Natural killer cell (primary cell): ENCODE results near the gene PCSK5. TPM values are rescaled to one million over a fixed set of nuclear protein-coding genes. Genes with fewer than 3 reads are reported as not detected.

Experiments
- ATAC-seq, 3 donors: fragments of 150-1000 bp in 2 of 3; fragments of 200-7000 bp in 1 of 3; cut with Tn5 transposase; 1 replicate in 1 of 3; 2 replicates in 2 of 3; pipeline ENCODE4 v1.10.0; 2021; ENCODE audit warnings: mild to moderate bottlenecking in 2 of 3, moderate library complexity in 2 of 3
- DNase-seq, 2 donors: peaks; one replicate each; pipeline versions ENCODE4 v3.0.0 to v3.0.0-alpha.2; 2013 to 2021; ENCODE audit warnings: mixed read lengths in 1 of 2
- H3K27ac ChIP-seq: one replicate; pipeline ENCODE4 v1.5.1; 2013; ENCODE audit warnings: mild to moderate bottlenecking, low read length
- H3K27me3 ChIP-seq: one replicate; pipeline ENCODE4 v1.6.1; 2013; ENCODE audit warnings: low read length; ENCODE audit not compliant: control insufficient read depth, insufficient read depth
- H3K36me3 ChIP-seq: one replicate; pipeline ENCODE4 v1.6.1; 2013; ENCODE audit warnings: low read length; ENCODE audit not compliant: control insufficient read depth, insufficient read depth
- H3K4me1 ChIP-seq: one replicate; pipeline ENCODE4 v1.6.1; 2013; ENCODE audit warnings: low read length; ENCODE audit not compliant: control insufficient read depth, insufficient read depth
- H3K4me3 ChIP-seq: one replicate; pipeline ENCODE4 v1.5.1; 2013; ENCODE audit warnings: low read length
- H3K9me3 ChIP-seq: one replicate; pipeline ENCODE4 v1.6.1; 2013; ENCODE audit warnings: low read length; ENCODE audit not compliant: control insufficient read depth, insufficient read depth
- H3K27ac Mint-ChIP-seq, 2 donors: one replicate each; pipeline ENCODE4 v1.8.0; 2022; ENCODE audit warnings: mild to moderate bottlenecking in 2 of 2, mixed read lengths in 2 of 2, moderate library complexity in 1 of 2
- H3K27me3 Mint-ChIP-seq, 2 donors: one replicate each; pipeline ENCODE4 v1.8.0; 2022; ENCODE audit warnings: low read depth in 2 of 2, mixed read lengths in 2 of 2
- H3K36me3 Mint-ChIP-seq: one replicate; pipeline ENCODE4 v1.8.0; 2022; ENCODE audit warnings: mixed read lengths
- H3K4me1 Mint-ChIP-seq, 2 donors: one replicate each; pipeline ENCODE4 v1.8.0; 2022; ENCODE audit warnings: mixed read lengths in 2 of 2
- H3K4me3 Mint-ChIP-seq: one replicate; pipeline ENCODE4 v1.8.0; 2022; ENCODE audit warnings: mild to moderate bottlenecking, moderate library complexity, mixed read lengths
- H3K9me3 Mint-ChIP-seq, 2 donors: one replicate each; pipeline ENCODE4 v1.8.0; 2022; ENCODE audit warnings: mixed read lengths in 2 of 2
- WGBS: methylation state at CpG from one replicate; pipeline ENCODE4 v1.1.7; 2013; ENCODE audit warnings: missing lambda C conversion rate; ENCODE audit not compliant: insufficient coverage; 5-methylcytosine and 5-hydroxymethylcytosine counted together
- intact Hi-C: fragments of 100-400 bp; cut with micrococcal nuclease; formaldehyde crosslinking; loops from one replicate; pipeline ENCODE4 v1.14.2; 2022
- total RNA-seq, 4 donors: library from RNA; stranded (reverse); fragments of 120-200 nt in 1 of 4; gene quantifications; one replicate each; pipeline versions ENCODE4 v1.2.3 to v1.2.4, GENCODE V29; 2013 to 2022
- TF ChIP-seq, protein P1 (sequence below): fragments of 200-600 bp; IDR thresholded peaks from one replicate; pipeline ENCODE4 v1.8.0; 2022; ENCODE audit warnings: antibody characterized with exemption

PCSK5 gene
- total RNA-seq, 3 donors from 2014 or later (not counting 1 experiment from before 2014, with no cell fraction given): 2.4 to 13.2 (median 5.7) TPM

DNA sequence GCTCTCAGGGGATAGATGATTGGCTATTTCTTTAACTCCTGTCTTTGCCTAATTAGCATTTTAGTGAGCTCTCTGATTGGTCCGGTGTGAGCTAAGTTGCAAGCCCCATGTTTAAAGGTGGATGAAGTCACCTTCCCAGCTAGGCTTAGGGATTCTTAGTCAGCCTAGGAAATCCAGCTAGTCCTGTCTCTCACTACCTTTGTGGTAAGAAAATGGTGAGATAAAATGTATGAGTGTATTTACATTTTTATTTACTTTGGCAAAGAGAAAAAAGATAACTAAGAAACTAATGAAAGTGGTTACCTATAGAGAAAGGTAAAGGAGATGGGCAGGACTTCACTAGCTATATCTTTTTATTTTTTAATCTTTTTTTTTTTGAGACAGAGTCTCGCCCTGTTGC lies 357.0 kb downstream of the PCSK5 start:
- TF ChIP-seq, protein P1, sequence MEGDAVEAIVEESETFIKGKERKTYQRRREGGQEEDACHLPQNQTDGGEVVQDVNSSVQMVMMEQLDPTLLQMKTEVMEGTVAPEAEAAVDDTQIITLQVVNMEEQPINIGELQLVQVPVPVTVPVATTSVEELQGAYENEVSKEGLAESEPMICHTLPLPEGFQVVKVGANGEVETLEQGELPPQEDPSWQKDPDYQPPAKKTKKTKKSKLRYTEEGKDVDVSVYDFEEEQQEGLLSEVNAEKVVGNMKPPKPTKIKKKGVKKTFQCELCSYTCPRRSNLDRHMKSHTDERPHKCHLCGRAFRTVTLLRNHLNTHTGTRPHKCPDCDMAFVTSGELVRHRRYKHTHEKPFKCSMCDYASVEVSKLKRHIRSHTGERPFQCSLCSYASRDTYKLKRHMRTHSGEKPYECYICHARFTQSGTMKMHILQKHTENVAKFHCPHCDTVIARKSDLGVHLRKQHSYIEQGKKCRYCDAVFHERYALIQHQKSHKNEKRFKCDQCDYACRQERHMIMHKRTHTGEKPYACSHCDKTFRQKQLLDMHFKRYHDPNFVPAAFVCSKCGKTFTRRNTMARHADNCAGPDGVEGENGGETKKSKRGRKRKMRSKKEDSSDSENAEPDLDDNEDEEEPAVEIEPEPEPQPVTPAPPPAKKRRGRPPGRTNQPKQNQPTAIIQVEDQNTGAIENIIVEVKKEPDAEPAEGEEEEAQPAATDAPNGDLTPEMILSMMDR: no peak
- ATAC-seq: no peak
- no peaks in the 10 kb centered on the region for H3K4me1 Mint-ChIP-seq
- Histone ChIP-seq H3K4me3 (no peak overlapping the region), H3K4me1 (no peaks in the 10 kb centered on the region), H3K9me3 (no peaks in the 10 kb centered on the region), H3K36me3 (no peaks in the 10 kb centered on the region), H3K27ac (no peak overlapping the region), H3K27me3 (no peaks in the 10 kb centered on the region)
- 93% methylated on average over 2 of the region's 2 CpGs for WGBS
- no peaks in the 10 kb centered on the region for H3K9me3 Mint-ChIP-seq
- no peak overlapping the region for H3K27ac Mint-ChIP-seq
- peaks cover 0 to 7% of the 10 kb centered on the region in 2 donors for H3K27me3 Mint-ChIP-seq
- no peaks in the 10 kb centered on the region for H3K36me3 Mint-ChIP-seq
- intact Hi-C loops: no loop called here
- DNase-seq: no peak
- H3K4me3 Mint-ChIP-seq: no peak overlapping the region

DNA sequence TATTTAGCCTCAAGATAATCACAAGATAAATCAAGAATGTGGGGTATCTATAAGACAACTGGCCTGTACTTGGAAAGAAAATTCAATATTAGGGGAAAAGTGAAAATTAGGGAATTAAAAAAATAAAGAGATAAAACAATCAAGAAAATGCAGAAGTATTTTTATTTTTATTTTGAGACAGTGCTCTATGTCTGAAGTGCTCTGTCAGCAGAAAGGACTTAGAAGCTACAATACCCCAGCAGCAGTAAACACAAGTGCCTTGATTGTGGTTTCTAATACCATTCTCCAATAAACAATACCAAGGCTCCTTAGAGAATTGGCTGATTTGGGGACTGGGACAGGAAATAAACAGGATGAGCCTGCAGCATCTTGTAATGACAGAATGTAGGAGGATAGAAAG lies 358.8 kb downstream of the PCSK5 start:
- DNase-seq (no peak), ATAC-seq (no peak)
- Mint-ChIP-seq H3K27ac (no peak overlapping the region), H3K9me3 (no peaks in the 10 kb centered on the region), H3K27me3 (peaks cover 5 to 7% of the 10 kb centered on the region in 2 donors), H3K4me1 (no peaks in the 10 kb centered on the region), H3K4me3 (no peak overlapping the region), H3K36me3 (no peaks in the 10 kb centered on the region)
- H3K9me3 ChIP-seq: no peaks in the 10 kb centered on the region
- H3K4me1 ChIP-seq: no peaks in the 10 kb centered on the region
- H3K4me3 ChIP-seq: no peak overlapping the region
- no peaks in the 10 kb centered on the region for H3K36me3 ChIP-seq
- intact Hi-C loops: no loop called here
- no peaks in the 10 kb centered on the region for H3K27me3 ChIP-seq
- no peak overlapping the region for H3K27ac ChIP-seq
- TF ChIP-seq, protein P1: no peak

DNA sequence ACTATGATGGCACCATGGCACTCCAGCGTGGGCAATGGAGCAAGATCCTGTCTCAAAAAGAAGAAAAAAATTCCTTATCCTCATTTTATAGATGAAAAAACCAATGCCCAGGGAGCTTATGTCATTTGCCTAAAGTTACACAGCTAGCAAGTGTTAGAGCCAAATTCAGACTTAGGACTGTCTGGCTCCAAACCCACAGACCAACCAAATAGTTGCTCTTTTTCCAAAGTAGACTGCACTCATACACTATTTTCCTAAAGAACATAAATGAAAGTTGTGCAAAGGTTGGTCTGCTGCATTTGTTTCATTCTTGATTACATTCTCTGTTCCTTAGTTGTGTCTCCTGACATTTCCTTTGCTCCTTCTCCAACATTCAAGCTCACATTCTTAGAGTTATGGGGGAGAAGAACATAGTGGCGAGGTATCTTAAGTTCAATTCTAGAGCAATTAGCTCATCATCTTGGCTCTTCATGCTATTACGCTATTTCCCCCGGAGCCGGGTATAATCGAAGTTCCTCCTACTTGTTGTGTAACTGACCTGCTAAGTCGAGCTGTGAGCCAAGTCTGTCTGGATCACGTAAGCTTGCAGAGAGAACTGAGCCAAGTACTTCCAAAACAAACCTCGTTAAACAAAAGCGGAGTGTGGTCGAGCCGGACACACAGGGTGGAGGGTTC lies 365.4 kb downstream of the PCSK5 start:
- WGBS: 87% methylated on average over 12 of the region's 12 CpGs
- no peak for ATAC-seq
- Mint-ChIP-seq H3K4me3 (no peak overlapping the region), H3K27ac (no peak overlapping the region), H3K4me1 (no peaks in the 10 kb centered on the region), H3K27me3 (peaks cover 3 to 26% of the 10 kb centered on the region in 2 donors), H3K36me3 (no peaks in the 10 kb centered on the region), H3K9me3 (no peaks in the 10 kb centered on the region)
- Histone ChIP-seq H3K9me3 (no peaks in the 10 kb centered on the region), H3K4me3 (no peak overlapping the region), H3K36me3 (no peaks in the 10 kb centered on the region), H3K4me1 (no peaks in the 10 kb centered on the region), H3K27ac (no peak overlapping the region), H3K27me3 (no peaks in the 10 kb centered on the region)
- TF ChIP-seq, protein P1: no peak
- no peak for DNase-seq
- intact Hi-C loops: no loop called here

DNA sequence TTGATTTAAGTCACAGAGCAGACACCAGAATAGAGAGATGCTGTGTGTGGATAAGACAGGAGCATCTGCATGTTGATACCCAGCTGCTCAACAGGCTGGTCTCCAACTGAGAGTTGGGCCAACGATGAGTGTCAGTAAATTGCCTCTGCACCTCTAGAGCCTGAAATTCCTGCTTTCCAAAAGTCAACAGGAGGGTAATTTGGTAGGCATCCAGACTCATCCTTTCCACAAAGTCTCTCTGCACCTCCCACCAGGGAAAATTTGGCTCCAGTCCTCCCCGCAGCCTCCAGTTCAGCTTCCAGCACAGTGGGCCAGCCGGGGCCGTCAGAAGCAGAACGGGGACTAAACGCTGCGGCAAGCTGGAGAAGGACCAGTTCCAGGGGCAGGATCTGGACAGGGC lies 366.8 kb downstream of the PCSK5 start:
- WGBS: 92% methylated on average over 7 of the region's 7 CpGs
- TF ChIP-seq, protein P1: no peak

More for the DNA sequence above, 366.8 kb downstream of the PCSK5 start:
- Histone ChIP-seq H3K4me1 (no peaks in the 10 kb centered on the region), H3K27me3 (no peaks in the 10 kb centered on the region), H3K27ac (no peak overlapping the region), H3K9me3 (no peaks in the 10 kb centered on the region), H3K36me3 (no peaks in the 10 kb centered on the region), H3K4me3 (no peak overlapping the region)
- Mint-ChIP-seq H3K27me3 (peaks cover 3 to 26% of the 10 kb centered on the region in 2 donors), H3K4me1 (no peaks in the 10 kb centered on the region), H3K27ac (no peak overlapping the region), H3K36me3 (no peaks in the 10 kb centered on the region), H3K9me3 (no peaks in the 10 kb centered on the region), H3K4me3 (no peak overlapping the region)
- intact Hi-C loops: no loop called here
- no peak for DNase-seq
- ATAC-seq: no peak
